Omental fat pad (tissue), 4 donors: Measurements from ENCODE around the gene KCNT1. TPM values are rescaled to one million over a fixed set of nuclear protein-coding genes. Genes with fewer than 3 reads are reported as not detected.

Experiments
- ATAC-seq: fragments of 150-250 bp; one replicate; pipeline ENCODE4 v1.9.1; 2016; ENCODE audit warnings: mild to moderate bottlenecking, moderate library complexity; ENCODE audit not compliant: low FRiP score
- DNase-seq: peaks from one replicate; pipeline ENCODE4 v3.0.0-alpha.2; 2019; ENCODE audit warnings: low spot score
- CTCF ChIP-seq, 3 donors: fragments of 450-650 bp; IDR thresholded peaks; one replicate each; pipeline ENCODE4 v1.5.1; 2016 to 2017; ENCODE audit warnings: antibody characterized with exemption in 3 of 3, mild to moderate bottlenecking in 3 of 3, moderate library complexity in 2 of 3
- total RNA-seq, 4 donors: library from RNA; depleted of rRNA; stranded (reverse); fragments of >200 nt; gene quantifications; one replicate each; pipeline ENCODE4 v1.1.0, GENCODE V29; 2016

KCNT1 gene
- total RNA-seq, 4 donors from 2014 or later, result 0.24 to 0.95 TPM; not detected in 2

DNA sequence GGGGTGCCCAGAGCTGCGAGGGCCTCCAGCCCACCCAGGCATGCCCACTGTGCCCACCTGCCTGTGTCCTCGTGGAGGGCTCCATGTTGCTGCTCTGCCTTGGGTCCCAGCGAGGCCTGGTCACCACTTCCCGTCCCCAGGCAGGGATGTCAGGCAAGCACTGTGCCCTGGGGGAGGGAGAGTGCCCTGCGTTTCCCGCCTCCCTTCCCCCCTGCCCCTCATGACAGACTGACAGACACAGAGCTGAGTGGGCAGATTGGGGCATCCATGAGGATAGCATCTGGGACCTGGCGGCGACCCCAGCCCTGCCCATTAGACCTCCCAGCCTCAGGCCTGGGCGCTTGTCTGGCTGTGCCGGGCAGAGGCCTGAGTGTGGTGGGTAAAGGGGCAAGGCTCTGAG, 56.9 kb downstream of the KCNT1 start:
- no peak for TF ChIP-seq CTCF (IDR thresholded peaks at IDR 0.05)
- ATAC-seq (no peak), DNase-seq (no peak)

DNA sequence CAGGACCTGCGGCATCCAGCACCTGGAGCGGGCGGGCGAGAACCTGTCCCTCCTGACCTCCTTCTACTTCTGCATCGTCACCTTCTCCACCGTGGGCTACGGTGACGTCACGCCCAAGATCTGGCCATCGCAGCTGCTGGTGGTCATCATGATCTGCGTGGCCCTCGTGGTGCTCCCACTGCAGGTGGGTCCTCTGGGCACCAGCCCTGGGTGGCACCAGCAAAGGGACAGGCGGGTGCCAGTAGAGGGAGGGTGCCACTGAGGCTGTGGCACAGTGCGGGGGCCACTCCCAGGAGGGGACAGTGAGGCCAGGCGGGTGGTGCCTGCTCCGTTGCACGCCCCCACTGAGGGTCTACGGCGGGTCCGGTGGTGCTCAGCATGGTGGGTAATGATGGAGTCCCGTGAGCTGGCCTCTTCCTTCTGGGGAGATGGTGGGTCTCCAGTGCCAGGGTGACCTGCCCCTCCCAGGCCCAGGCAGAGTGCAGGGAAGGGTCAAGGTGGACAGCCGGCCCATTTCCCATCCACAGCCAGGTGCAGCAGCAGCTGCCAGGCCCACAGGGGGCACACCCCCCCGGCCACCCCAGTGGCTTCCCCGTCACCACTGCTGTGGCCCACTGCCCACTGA, 57.8 kb downstream of the KCNT1 start:
- no peak for TF ChIP-seq CTCF (IDR thresholded peaks at IDR 0.05)
- DNase-seq (no peak), ATAC-seq (no peak)

DNA sequence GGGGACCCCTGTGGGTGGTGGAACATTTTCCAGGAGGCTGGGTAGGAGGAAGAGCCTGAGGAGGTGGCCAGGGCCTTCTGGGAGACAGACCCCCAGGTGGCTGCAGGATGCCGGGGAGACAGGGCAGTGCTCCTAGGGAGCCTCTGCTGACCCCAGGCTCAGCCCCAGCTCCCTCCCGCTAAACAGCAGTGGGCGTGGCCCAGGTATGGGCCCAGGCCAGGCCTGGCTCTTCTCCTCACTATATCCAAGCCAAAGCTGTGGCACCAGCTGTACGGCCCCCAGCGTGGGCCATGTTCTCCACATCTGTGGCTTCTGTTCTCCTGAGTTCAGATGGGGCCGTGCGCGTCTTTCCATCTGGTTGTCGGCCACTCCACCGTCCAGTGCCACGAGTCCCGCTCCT, 58.5 kb downstream of the KCNT1 start:
- DNase-seq, result no peak
- no peak for TF ChIP-seq CTCF (IDR thresholded peaks at IDR 0.05)
- no peak for ATAC-seq

GRCh38 chr9:135761150-135761844, 59.3 kb downstream of the KCNT1 start:
- no peak for ATAC-seq
- DNase-seq, result no peak
- TF ChIP-seq CTCF (IDR thresholded peaks at IDR 0.05), result no peak

DNA sequence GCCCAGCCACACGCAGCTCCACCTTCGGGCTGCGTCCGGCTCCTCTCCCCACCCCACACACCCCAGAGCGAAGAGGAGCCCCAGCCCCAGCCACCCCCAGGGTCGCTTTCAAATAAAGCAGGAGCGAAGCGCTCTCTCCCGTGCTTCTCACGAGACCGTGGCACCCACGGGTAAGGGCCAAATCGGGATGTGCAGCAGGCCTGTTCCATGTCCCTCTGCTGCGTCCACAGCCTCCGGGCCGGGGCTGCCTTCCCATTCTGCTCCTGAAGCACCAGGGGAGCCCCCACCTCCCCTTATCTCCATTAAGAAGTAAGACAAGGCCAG, 59.8 kb downstream of the KCNT1 start:
- DNase-seq (no peak), ATAC-seq (no peak)
- TF ChIP-seq CTCF (IDR thresholded peaks at IDR 0.05), result no peak

DNA sequence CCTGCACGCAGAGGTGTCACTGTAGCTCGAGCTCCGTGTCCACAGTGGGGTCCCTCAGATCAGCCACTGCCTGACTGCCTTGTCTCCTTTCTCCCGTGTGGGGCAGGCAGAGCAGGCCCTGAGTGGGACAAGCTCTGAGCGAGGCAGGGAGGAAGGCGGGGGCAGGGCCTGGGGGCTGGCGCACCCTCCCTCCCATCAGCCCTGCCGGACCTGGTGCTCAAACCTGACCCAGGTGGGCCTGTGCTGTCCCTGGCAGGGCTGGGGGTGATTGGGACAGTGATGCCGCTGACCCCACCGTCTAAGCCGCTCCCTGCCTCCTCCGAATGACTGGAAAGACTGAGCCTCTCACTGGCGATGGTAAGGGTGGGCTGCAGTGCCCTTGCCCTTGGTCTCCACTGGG, 60.9 kb downstream of the KCNT1 start:
- no peak for DNase-seq
- no peak for ATAC-seq

More for the DNA sequence above, 60.9 kb downstream of the KCNT1 start:
- no peak for TF ChIP-seq CTCF (IDR thresholded peaks at IDR 0.05)
